ENCODE results near the gene CYB5R3.
"Not testable (repeated sequence)": the region's sequence is repeated elsewhere in the genome, so short reads cannot be mapped to it uniquely, and the experiment has no call there.

CYB5R3 gene

GRCh38 chr22:42596863-42597530 is 52.2 kb downstream of the CYB5R3 start:
- DNase-seq (ENCODE audit: low read depth), result no peak

DNA sequence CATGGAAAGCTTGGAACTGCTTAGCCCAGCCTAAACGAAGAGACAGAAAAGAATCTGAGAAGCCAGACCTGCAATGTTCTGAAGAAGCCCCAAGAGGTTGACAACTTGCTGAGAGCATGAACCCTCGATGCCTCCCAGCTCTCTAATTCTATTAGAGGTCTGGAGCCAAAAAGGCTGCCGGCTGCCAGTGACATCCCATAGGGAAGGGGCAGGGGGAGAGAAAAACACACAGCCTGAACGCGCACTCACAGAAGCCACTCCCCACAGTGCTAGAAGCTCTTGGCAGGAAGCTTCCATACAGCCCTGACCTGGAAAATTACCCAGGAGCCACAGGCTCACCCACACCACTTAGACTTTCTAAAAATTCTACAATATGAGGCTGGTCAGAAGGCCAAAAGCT is 52.9 kb downstream of the CYB5R3 start:
- no peak for DNase-seq (ENCODE audit: low read depth)

GRCh38 chr22:42595434-42595833 is 53.8 kb downstream of the CYB5R3 start:
- no peak for DNase-seq (ENCODE audit: low read depth)

GRCh38 chr22:42591987-42592386 is 57.2 kb downstream of the CYB5R3 start:
- no peak for DNase-seq (ENCODE audit: low read depth)

DNA sequence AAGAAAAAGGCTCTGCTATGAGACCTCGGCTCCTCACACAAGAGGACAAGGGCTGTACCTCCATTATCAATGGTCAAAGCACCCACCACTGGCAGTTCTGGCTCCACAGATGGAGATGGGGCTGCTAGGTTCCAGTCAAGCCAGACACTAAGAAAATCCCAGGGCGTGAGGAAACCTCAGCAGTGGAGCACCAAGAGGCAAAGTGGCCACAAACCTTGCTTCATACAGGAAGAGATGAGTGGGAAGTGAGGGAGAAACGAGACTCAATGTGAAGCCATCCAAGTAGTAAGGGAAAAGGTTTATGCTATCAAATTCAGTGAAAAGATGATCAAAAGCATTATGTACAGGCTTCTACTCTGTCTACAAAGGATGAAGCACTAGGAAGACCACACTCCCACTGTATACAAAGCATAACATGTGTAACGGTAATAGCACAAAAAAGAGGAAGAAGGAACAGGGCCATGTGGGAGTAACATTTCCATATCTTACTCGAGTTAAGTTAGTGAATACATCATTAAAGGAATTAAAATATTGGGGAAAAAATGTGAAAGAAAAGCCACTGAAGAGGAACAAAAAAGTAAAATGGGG is 61.5 kb downstream of the CYB5R3 start:
- no peak for DNase-seq (ENCODE audit: low read depth)

GRCh38 chr22:42586381-42586780 is 62.8 kb downstream of the CYB5R3 start:
- no peak for DNase-seq (ENCODE audit: low read depth)

DNA sequence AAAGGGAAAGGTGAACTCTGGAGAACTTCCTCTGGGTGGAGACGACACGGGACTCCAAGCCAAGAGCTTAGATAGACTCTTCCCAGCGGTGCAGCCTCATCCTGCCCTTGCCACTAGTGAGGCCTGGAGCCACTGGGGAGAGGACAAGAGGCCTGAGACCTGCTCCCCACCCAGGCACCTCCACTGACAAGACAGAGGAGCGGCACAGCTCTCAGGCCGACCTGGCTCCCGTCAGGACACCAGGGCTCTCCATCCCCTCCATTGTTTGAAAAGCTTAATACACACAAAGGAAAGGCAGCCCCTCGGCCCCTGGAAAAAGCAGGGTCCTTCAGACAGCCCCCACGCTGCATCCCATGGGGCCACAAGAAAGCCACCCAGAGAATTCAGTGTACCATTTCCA is 64.1 kb downstream of the CYB5R3 start:
- no peak for DNase-seq (ENCODE audit: low read depth)

GRCh38 chr22:42584364-42584940 is 64.7 kb downstream of the CYB5R3 start:
- no peak for DNase-seq (ENCODE audit: low read depth)

- DNase-seq (ENCODE audit: low read depth), result no peak
Measured at GRCh38 chr22:42582987-42583386, 66.2 kb downstream of the CYB5R3 start.

- peak; percentile 13 for DNase-seq (ENCODE audit: low read depth)
Measured at GRCh38 chr22:42581762-42582716, 67.2 kb downstream of the CYB5R3 start.

- not testable (repeated sequence) for DNase-seq (ENCODE audit: low read depth)
Measured at GRCh38 chr22:42581194-42581761, 67.9 kb downstream of the CYB5R3 start.

GRCh38 chr22:42580040-42580439 is 69.2 kb downstream of the CYB5R3 start:
- DNase-seq (ENCODE audit: low read depth), result not testable (repeated sequence)

DNA sequence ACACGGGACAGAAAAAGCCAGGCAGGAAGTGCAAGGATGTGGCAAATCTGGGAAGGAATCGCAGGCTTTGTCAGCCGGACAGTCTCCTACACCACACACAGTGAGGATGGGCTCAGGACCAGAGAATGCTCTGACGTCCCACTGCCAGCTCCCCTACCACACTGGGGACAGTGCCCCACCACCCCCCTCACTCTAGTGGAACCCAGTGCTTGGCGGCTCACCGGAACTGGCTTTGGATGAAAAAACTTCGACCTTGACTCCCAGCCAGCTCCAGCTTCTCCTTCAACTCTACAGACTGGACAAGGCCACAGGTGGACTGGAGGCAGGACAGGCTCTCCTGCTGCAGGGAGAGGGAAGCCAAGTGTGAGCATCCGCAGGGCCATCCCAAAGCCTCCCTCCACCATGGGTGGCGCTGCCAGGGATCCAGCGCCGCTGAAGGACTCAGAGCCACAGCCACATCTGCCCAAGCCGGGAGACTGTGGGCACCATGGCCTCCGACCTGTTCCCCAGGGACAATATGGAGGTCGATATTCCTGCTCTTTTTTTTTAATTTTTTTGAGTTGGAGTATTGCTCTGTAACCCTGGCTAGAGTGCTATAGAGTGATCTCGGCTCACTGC is 71.5 kb downstream of the CYB5R3 start:
- DNase-seq (ENCODE audit: low read depth), result no peak

GRCh38 chr22:42577141-42577540 is 72.1 kb downstream of the CYB5R3 start:
- not testable (repeated sequence) for DNase-seq (ENCODE audit: low read depth)

DNA sequence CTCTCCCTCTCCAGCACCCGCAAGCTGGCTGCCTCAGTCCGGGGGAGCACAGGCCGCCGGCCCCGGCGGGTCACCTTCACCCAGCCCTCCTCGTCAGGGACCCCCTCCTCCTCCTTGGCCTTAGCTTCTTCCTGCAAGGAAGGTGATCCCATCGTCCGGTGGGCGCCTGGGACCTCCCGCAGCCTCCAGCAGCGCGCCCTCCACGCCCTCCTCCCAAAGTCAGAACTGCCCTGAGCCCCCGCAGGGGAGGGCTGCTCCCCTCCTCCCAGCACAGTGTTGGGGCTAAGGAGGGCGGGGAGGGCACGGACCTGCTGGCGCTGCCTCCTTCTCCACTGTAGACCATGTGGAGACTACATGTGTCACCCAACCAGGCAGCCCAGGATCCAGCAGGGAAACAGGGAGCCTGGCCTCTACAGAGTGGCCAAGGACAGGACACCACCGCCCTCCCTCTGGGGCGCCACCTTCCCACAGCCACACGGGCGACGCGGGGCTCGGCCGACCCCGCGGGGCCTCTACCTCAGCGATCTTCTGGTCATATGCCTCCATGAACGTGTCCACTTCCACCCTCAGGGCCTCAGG is 73.1 kb downstream of the CYB5R3 start:
- DNase-seq (ENCODE audit: low read depth), result not testable (repeated sequence)

DNA sequence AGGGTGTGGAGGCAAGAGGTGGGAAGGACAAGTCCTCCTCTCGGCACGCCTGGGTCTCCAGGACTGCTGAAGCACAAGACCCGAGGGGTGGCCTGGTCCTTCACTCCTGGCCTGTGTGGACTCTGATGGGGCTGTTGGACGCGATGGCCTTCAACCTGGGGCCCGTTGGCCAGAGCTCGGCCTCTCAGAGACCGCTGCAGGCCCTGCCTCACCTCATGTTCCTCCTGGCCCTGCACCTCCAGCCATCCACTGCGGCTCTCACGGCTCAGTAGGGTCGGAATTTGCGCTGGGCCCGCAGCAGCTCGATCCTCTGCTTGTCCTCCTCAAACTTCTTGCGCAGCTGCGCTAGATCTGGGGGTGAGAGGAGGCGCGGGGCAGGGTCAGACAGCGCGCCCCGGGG is 74.7 kb downstream of the CYB5R3 start:
- not testable (repeated sequence) for DNase-seq (ENCODE audit: low read depth)

GRCh38 chr22:42574046-42574445 is 75.1 kb downstream of the CYB5R3 start:
- not testable (repeated sequence) for DNase-seq (ENCODE audit: low read depth)

GRCh38 chr22:42571068-42571467 is 78.1 kb downstream of the CYB5R3 start:
- DNase-seq (ENCODE audit: low read depth), result not testable (repeated sequence)

GRCh38 chr22:42570580-42570979 is 78.6 kb downstream of the CYB5R3 start:
- DNase-seq (ENCODE audit: low read depth), result not testable (repeated sequence)

- DNase-seq (ENCODE audit: low read depth), result not testable (repeated sequence)
Measured at GRCh38 chr22:42567950-42568349, 81.2 kb downstream of the CYB5R3 start.

All from HS-5 (cell line).